Endodermal cell (in vitro differentiated cells): ENCODE data around the gene GARIN5B. TPM values are rescaled to one million over a fixed set of nuclear protein-coding genes. Genes with fewer than 3 reads are reported as not detected.

Source experiments
- DNase-seq: peaks from one replicate; pipeline ENCODE4 v3.0.0-alpha.2; 2017
- H3K27ac ChIP-seq: 2 replicates; pipeline ENCODE4 v1.5.1; 2013; ENCODE audit warnings: mild to moderate bottlenecking, low read depth, low read length, moderate library complexity
- H3K27me3 ChIP-seq: 2 replicates; pipeline ENCODE4 v1.6.1; 2013; ENCODE audit warnings: mild to moderate bottlenecking, low read length, moderate library complexity; ENCODE audit not compliant: insufficient read depth, control insufficient read depth, poor library complexity, severe bottlenecking
- H3K36me3 ChIP-seq: 2 replicates; pipeline ENCODE4 v1.7.0; 2013; ENCODE audit warnings: mild to moderate bottlenecking, low read length, moderate library complexity; ENCODE audit not compliant: control insufficient read depth, insufficient read depth
- H3K4me1 ChIP-seq: one replicate; pipeline ENCODE4 v1.7.0; 2013; ENCODE audit warnings: low read length; ENCODE audit not compliant: control insufficient read depth, insufficient read depth
- H3K4me3 ChIP-seq: 2 replicates; pipeline ENCODE4 v1.5.1; 2013; ENCODE audit warnings: mild to moderate bottlenecking, low read length, moderate library complexity
- H3K9ac ChIP-seq: 2 replicates; pipeline ENCODE4 v1.6.1; 2013; ENCODE audit warnings: mild to moderate bottlenecking, low read length, moderate library complexity; ENCODE audit not compliant: poor library complexity, severe bottlenecking; ENCODE audit errors: extremely low read depth
- H3K9me3 ChIP-seq: 2 replicates; pipeline ENCODE4 v1.6.1; 2013; ENCODE audit warnings: mild to moderate bottlenecking, low read length, moderate library complexity; ENCODE audit not compliant: control insufficient read depth
- H3K27ac Mint-ChIP-seq: 2 replicates; pipeline ENCODE4 v1.8.0; 2020; ENCODE audit warnings: mixed read lengths
- H3K27me3 Mint-ChIP-seq: 2 replicates; pipeline ENCODE4 v1.8.0; 2021; ENCODE audit warnings: mild to moderate bottlenecking, mixed read lengths; ENCODE audit not compliant: insufficient read depth
- H3K36me3 Mint-ChIP-seq: 2 replicates; pipeline ENCODE4 v1.8.0; 2020; ENCODE audit warnings: low read depth, mixed read lengths
- H3K4me1 Mint-ChIP-seq: 2 replicates; pipeline ENCODE4 v1.8.0; 2020; ENCODE audit warnings: mixed read lengths
- H3K4me3 Mint-ChIP-seq: 2 replicates; pipeline ENCODE4 v1.8.0; 2020; ENCODE audit warnings: mild to moderate bottlenecking, moderate library complexity, mixed read lengths
- H3K9me3 Mint-ChIP-seq: 2 replicates; pipeline ENCODE4 v1.8.0; 2020; ENCODE audit warnings: mild to moderate bottlenecking, mixed read lengths
- WGBS, 2 experiments: methylation state at CpG; one replicate each; pipeline versions ENCODE4 v1.1.5 to v1.1.7; 2013; ENCODE audit warnings: missing lambda C conversion rate in 2 of 2, mixed read lengths in 1 of 2; ENCODE audit not compliant: insufficient coverage in 1 of 2, insufficient read length in 1 of 2; 5-methylcytosine and 5-hydroxymethylcytosine counted together
- total RNA-seq, 2 donors: library from RNA; stranded (reverse); fragmentation: NEBNext Ultra II Directional in 1 of 2; extraction: Animal tissue kit (Norgen Biotek cat#: 25700) in 1 of 2; gene quantifications; 2 replicates in 1 of 2; 3 replicates in 1 of 2; pipeline ENCODE4 v1.2.1, GENCODE V29; 2021
- TF ChIP-seq, protein P1 (sequence below): fragments of 200-600 bp; sonication (generic); conservative IDR thresholded peaks from 2 replicates; pipeline ENCODE4 v1.5.0; 2021; ENCODE audit warnings: antibody characterized with exemption, mild to moderate bottlenecking

GARIN5B gene
- total RNA-seq, 2 donors from 2014 or later = 0.09 to 0.11 TPM

DNA sequence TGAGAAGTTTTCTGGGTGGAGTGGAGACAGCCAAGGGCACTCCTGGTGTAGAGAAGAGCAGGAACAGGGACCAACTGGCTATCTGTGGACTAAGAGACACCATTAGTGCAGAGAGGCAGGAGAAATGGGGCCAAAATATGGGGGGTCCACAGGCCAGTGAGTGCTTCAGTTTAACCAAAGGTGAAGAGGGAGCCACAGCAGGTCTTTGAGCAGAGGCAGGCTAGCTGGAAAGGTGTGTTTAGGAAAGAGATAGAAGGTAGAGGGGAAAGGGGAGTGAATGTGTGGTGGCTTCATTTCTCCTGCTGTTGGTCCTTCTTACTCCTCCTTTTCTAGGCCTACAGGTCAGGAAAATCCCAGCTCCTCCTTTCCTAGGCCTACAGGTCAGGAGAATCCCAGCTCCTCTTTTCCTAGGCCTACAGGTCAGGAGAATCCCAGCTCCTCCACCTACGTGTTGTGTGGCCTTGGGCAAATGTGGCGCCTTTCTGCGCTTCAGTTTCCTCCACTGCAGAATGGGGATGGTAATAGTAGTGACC is 19.5 kb upstream of the GARIN5B start:
- H3K4me3 Mint-ChIP-seq = peak overlapping the region; percentile 98
- Histone ChIP-seq H3K4me1 (peaks cover 6% of the 10 kb centered on the region), H3K27me3 (peaks cover under 1% of the 10 kb centered on the region), H3K9me3 (peaks cover 3% of the 10 kb centered on the region), H3K4me3 (no peak overlapping the region), H3K27ac (no peak overlapping the region), H3K36me3 (peaks cover 13% of the 10 kb centered on the region), H3K9ac (no peak overlapping the region)
- H3K36me3 Mint-ChIP-seq = peaks cover 19% of the 10 kb centered on the region
- 95 to 100% methylated on average over 3 of the region's 3 CpGs for WGBS, 2 experiments
- no peak overlapping the region for H3K27ac Mint-ChIP-seq
- H3K9me3 Mint-ChIP-seq = no peaks in the 10 kb centered on the region
- H3K4me1 Mint-ChIP-seq = peaks cover 22% of the 10 kb centered on the region
- peaks cover 39% of the 10 kb centered on the region for H3K27me3 Mint-ChIP-seq
- TF ChIP-seq, protein P1, sequence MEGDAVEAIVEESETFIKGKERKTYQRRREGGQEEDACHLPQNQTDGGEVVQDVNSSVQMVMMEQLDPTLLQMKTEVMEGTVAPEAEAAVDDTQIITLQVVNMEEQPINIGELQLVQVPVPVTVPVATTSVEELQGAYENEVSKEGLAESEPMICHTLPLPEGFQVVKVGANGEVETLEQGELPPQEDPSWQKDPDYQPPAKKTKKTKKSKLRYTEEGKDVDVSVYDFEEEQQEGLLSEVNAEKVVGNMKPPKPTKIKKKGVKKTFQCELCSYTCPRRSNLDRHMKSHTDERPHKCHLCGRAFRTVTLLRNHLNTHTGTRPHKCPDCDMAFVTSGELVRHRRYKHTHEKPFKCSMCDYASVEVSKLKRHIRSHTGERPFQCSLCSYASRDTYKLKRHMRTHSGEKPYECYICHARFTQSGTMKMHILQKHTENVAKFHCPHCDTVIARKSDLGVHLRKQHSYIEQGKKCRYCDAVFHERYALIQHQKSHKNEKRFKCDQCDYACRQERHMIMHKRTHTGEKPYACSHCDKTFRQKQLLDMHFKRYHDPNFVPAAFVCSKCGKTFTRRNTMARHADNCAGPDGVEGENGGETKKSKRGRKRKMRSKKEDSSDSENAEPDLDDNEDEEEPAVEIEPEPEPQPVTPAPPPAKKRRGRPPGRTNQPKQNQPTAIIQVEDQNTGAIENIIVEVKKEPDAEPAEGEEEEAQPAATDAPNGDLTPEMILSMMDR = no peak
- no peak for DNase-seq

- no peak overlapping the region for H3K4me3 ChIP-seq
- H3K4me1 Mint-ChIP-seq = peaks cover 16% of the 10 kb centered on the region
- H3K9me3 ChIP-seq = peaks cover 3% of the 10 kb centered on the region
- H3K27me3 Mint-ChIP-seq = peaks cover 42% of the 10 kb centered on the region
- TF ChIP-seq, protein P1 = no peak
- DNase-seq = no peak
- H3K4me1 ChIP-seq = peaks cover under 1% of the 10 kb centered on the region
- H3K27ac Mint-ChIP-seq = no peak overlapping the region
- no peak overlapping the region for H3K9ac ChIP-seq
- H3K9me3 Mint-ChIP-seq = no peaks in the 10 kb centered on the region
- peaks cover 13% of the 10 kb centered on the region for H3K36me3 Mint-ChIP-seq
- WGBS, 2 experiments = 89 to 93% methylated on average over 5 of the region's 5 CpGs
- H3K36me3 ChIP-seq = peaks cover 7% of the 10 kb centered on the region
- peak overlapping the region; percentile 98 for H3K4me3 Mint-ChIP-seq
- H3K27me3 ChIP-seq = peaks cover 4% of the 10 kb centered on the region
- H3K27ac ChIP-seq = no peak overlapping the region
Observed at GRCh38 chr19:55382013-55382412, 19.0 kb upstream of the GARIN5B start.

- Histone ChIP-seq H3K9ac (no peak overlapping the region), H3K9me3 (peaks cover 3% of the 10 kb centered on the region), H3K4me1 (peaks cover 1% of the 10 kb centered on the region), H3K27ac (no peak overlapping the region), H3K27me3 (peaks cover 4% of the 10 kb centered on the region), H3K4me3 (no peak overlapping the region), H3K36me3 (no peaks in the 10 kb centered on the region)
- Mint-ChIP-seq H3K36me3 (peaks cover 2% of the 10 kb centered on the region), H3K4me1 (peaks cover 10% of the 10 kb centered on the region), H3K27ac (no peak overlapping the region), H3K9me3 (no peaks in the 10 kb centered on the region), H3K27me3 (peaks cover 54% of the 10 kb centered on the region), H3K4me3 (no peak overlapping the region)
- TF ChIP-seq, protein P1 = no peak
- WGBS, 2 experiments = 72 to 93% methylated on average over 5 to 11 of the region's 11 CpGs
- DNase-seq = no peak
Observed at GRCh38 chr19:55379174-55379573, 16.1 kb upstream of the GARIN5B start.
